H9 (cell line): ENCODE measurements around the gene SLC25A14. TPM values are rescaled to one million over a fixed set of nuclear protein-coding genes. Genes with fewer than 3 reads are reported as not detected.

Experiments used
- DNase-seq: peaks from one replicate; pipeline ENCODE4 v3.0.0-alpha.2; 2017
- H2AFZ ChIP-seq: one replicate; pipeline ENCODE4 v1.6.1; 2013; ENCODE audit warnings: mild to moderate bottlenecking, low read length, control low read depth, moderate library complexity
- H2AK5ac ChIP-seq: 2 replicates; pipeline ENCODE4 v1.6.1; 2013; ENCODE audit warnings: low read length, control low read depth, mixed read lengths; ENCODE audit not compliant: insufficient read length
- H2BK120ac ChIP-seq: one replicate; pipeline ENCODE4 v1.6.1; 2013; ENCODE audit warnings: low read depth, mild to moderate bottlenecking, low read length, control low read depth, inconsistent platforms; ENCODE audit not compliant: poor library complexity, severe bottlenecking
- H2BK12ac ChIP-seq: 2 replicates; pipeline ENCODE4 v1.6.1; 2013; ENCODE audit warnings: low read length, control low read depth, mixed read lengths, low read depth; ENCODE audit not compliant: insufficient read length
- H2BK15ac ChIP-seq: 2 replicates; pipeline ENCODE4 v1.6.1; 2013; ENCODE audit warnings: low read depth, low read length, control low read depth
- H2BK20ac ChIP-seq: one replicate; pipeline ENCODE4 v1.6.1; 2013; ENCODE audit warnings: low read depth, mild to moderate bottlenecking, low read length, control low read depth, inconsistent platforms; ENCODE audit not compliant: poor library complexity, severe bottlenecking
- H2BK5ac ChIP-seq: 2 replicates; pipeline ENCODE4 v1.6.1; 2013; ENCODE audit warnings: low read length, control low read depth, mixed read lengths; ENCODE audit not compliant: insufficient read length
- H3K14ac ChIP-seq: 2 replicates; pipeline ENCODE4 v1.6.1; 2013; ENCODE audit warnings: low read length, control low read depth; ENCODE audit not compliant: insufficient read depth
- H3K18ac ChIP-seq: 2 replicates; pipeline ENCODE4 v1.6.1; 2013; ENCODE audit warnings: low read depth, mild to moderate bottlenecking, mixed read lengths, low read length, control low read depth; ENCODE audit not compliant: insufficient read length
- H3K23ac ChIP-seq: 2 replicates; pipeline ENCODE4 v1.6.1; 2013; ENCODE audit warnings: low read length, control low read depth, mixed read lengths, low read depth; ENCODE audit not compliant: insufficient read length
- H3K23me2 ChIP-seq: 2 replicates; pipeline ENCODE4 v1.6.1; 2013; ENCODE audit warnings: low read depth, mild to moderate bottlenecking, mixed read lengths, low read length, control low read depth; ENCODE audit not compliant: insufficient read length, poor library complexity, severe bottlenecking
- H3K27ac ChIP-seq: 2 replicates; pipeline ENCODE4 v1.5.1; 2013; ENCODE audit warnings: low read length, control low read depth, mixed read lengths, low read depth; ENCODE audit not compliant: insufficient read length
- H3K27me3 ChIP-seq: 2 replicates; pipeline ENCODE4 v1.6.1; 2013; ENCODE audit warnings: low read length, control low read depth, inconsistent platforms; ENCODE audit not compliant: insufficient read depth
- H3K4ac ChIP-seq: 2 replicates; pipeline ENCODE4 v1.6.1; 2013; ENCODE audit warnings: low read depth, mild to moderate bottlenecking, control low read depth, inconsistent platforms, low read length, moderate library complexity
- H3K4me1 ChIP-seq: 2 replicates; pipeline ENCODE4 v1.6.1; 2013; ENCODE audit warnings: low read length, control low read depth, inconsistent platforms; ENCODE audit not compliant: insufficient read depth
- H3K4me2 ChIP-seq: 2 replicates; pipeline ENCODE4 v1.6.1; 2013; ENCODE audit warnings: low read length, control low read depth, mixed read lengths; ENCODE audit not compliant: insufficient read length, insufficient read depth
- H3K56ac ChIP-seq: 2 replicates; pipeline ENCODE4 v1.6.1; 2013; ENCODE audit warnings: low read depth, mild to moderate bottlenecking, mixed read lengths, low read length, control low read depth; ENCODE audit not compliant: insufficient read length
- H3K79me1 ChIP-seq: 2 replicates; pipeline ENCODE4 v1.6.1; 2013; ENCODE audit warnings: low read depth, mild to moderate bottlenecking, moderate library complexity, low read length, control low read depth, inconsistent platforms; ENCODE audit not compliant: insufficient read depth, poor library complexity, severe bottlenecking
- H3K79me2 ChIP-seq: 2 replicates; pipeline ENCODE4 v1.6.1; 2013; ENCODE audit warnings: low read length, control low read depth, inconsistent platforms; ENCODE audit not compliant: insufficient read depth
- H3K9ac ChIP-seq: 2 replicates; pipeline ENCODE4 v1.6.1; 2013; ENCODE audit warnings: low read length, control low read depth, mixed read lengths; ENCODE audit not compliant: insufficient read length; ENCODE audit errors: extremely low read depth
- H3K9me3 ChIP-seq: one replicate; pipeline ENCODE4 v1.6.1; 2013; ENCODE audit warnings: low read depth, low read length, inconsistent platforms; ENCODE audit not compliant: control insufficient read depth
- H3T11ph ChIP-seq: one replicate; pipeline ENCODE4 v1.6.1; 2013; ENCODE audit warnings: mild to moderate bottlenecking, low read length, control low read depth, inconsistent platforms
- H4K20me1 ChIP-seq: one replicate; pipeline ENCODE4 v1.6.1; 2013; ENCODE audit not compliant: control insufficient read depth, insufficient read length, insufficient read depth
- H4K5ac ChIP-seq: 2 replicates; pipeline ENCODE4 v1.6.1; 2013; ENCODE audit warnings: low read depth, mild to moderate bottlenecking, mixed read lengths, low read length, control low read depth; ENCODE audit not compliant: insufficient read length
- H4K8ac ChIP-seq: replicated peaks from 2 replicates; pipeline ENCODE4 v1.6.1; 2013; ENCODE audit warnings: low read length, control low read depth, mixed read lengths, low read depth; ENCODE audit not compliant: insufficient read length
- H4K91ac ChIP-seq: 2 replicates; pipeline ENCODE4 v1.6.1; 2013; ENCODE audit warnings: low read depth, mild to moderate bottlenecking, moderate library complexity, mixed read lengths, low read length, control low read depth; ENCODE audit not compliant: insufficient read length
- H3K27ac Mint-ChIP-seq, 3 experiments: 2 replicates in 2 of 3; 3 replicates in 1 of 3; pipeline ENCODE4 v1.8.0; 2020 to 2021; ENCODE audit warnings: mixed read lengths in 3 of 3, mild to moderate bottlenecking in 1 of 3, moderate library complexity in 1 of 3
- H3K27me3 Mint-ChIP-seq: 2 replicates; pipeline ENCODE4 v1.8.0; 2021; ENCODE audit warnings: low read depth, mild to moderate bottlenecking, moderate library complexity, mixed read lengths
- H3K36me3 Mint-ChIP-seq, 3 experiments: 2 replicates in 2 of 3; 3 replicates in 1 of 3; pipeline ENCODE4 v1.8.0; 2020 to 2021; ENCODE audit warnings: low read depth in 3 of 3, mixed read lengths in 3 of 3; ENCODE audit not compliant: insufficient read depth in 1 of 3
- H3K4me1 Mint-ChIP-seq, 2 experiments: 2 replicates each; pipeline ENCODE4 v1.8.0; 2020; ENCODE audit warnings: mixed read lengths in 2 of 2
- H3K4me3 Mint-ChIP-seq, 2 experiments: 2 replicates in 1 of 2; 3 replicates in 1 of 2; pipeline ENCODE4 v1.8.0; 2020 to 2021; ENCODE audit warnings: mild to moderate bottlenecking in 2 of 2, mixed read lengths in 2 of 2, moderate library complexity in 1 of 2
- H3K9me3 Mint-ChIP-seq, 2 experiments: 2 replicates in 1 of 2; 3 replicates in 1 of 2; pipeline ENCODE4 v1.8.0; 2020; ENCODE audit warnings: mild to moderate bottlenecking in 2 of 2, mixed read lengths in 2 of 2, moderate library complexity in 1 of 2
- WGBS: extraction: QIAGEN DNeasy Blood & Tissue Kit; methylation state at CpG from one replicate; pipeline ENCODE4 v1.1.7; 2013; ENCODE audit warnings: missing lambda C conversion rate, low lambda C conversion rate, mixed read lengths; ENCODE audit not compliant: insufficient read length; ENCODE audit errors: extremely low coverage; 5-methylcytosine and 5-hydroxymethylcytosine counted together
- total RNA-seq: library from RNA; stranded (reverse); gene quantifications from 2 replicates; pipeline ENCODE4 v1.2.1, GENCODE V29; 2021
- TF ChIP-seq, protein P1 (sequence below): fragments of 200-600 bp; sonication (generic); conservative IDR thresholded peaks from 3 replicates; pipeline ENCODE4 v1.8.0; 2021; ENCODE audit warnings: antibody characterized with exemption, mild to moderate bottlenecking

The SLC25A14 gene
- total RNA-seq, 1 experiment from 2014 or later, result 12.7 TPM

DNA sequence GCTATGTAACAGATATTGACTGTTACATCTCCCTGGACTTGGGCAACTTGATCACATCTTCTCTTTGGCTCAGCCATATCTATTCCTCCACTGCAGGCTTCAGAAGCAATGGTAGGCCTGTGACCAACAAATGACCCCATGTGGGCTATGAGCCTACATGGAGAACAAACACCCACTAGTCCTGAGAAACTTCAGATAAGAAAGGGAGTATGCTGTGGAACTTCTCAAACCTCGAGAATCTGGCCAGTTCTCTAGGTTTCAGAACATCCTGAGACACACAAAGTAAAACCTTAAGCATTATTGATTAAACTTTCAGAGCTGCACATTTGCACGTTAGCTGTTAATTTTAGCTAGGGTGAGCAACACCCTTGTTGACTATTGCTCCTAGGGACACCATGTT is 78.3 kb downstream of the SLC25A14 start:
- Mint-ChIP-seq H3K4me1 (peaks cover 6 to 16% of the 10 kb centered on the region in 2 experiments), H3K36me3 (peaks cover 0 to 13% (median 0%) of the 10 kb centered on the region in 3 experiments; a peak in 2 of 7 replicates), H3K4me3 (no peak overlapping the region), H3K27ac (no peak overlapping the region), H3K9me3 (peaks cover 0 to 41% of the 10 kb centered on the region in 2 experiments; a peak in 2 of 5 replicates), H3K27me3 (no peaks in the 10 kb centered on the region; the same call in none of the 2 replicates)
- Histone ChIP-seq H2BK120ac (no peak overlapping the region), H3T11ph (no peak overlapping the region), H3K56ac (no peak overlapping the region), H3K18ac (no peak overlapping the region), H4K5ac (no peak overlapping the region), H3K27me3 (no peaks in the 10 kb centered on the region), H3K4me1 (peaks cover 2% of the 10 kb centered on the region; the same call in 1 of the 2 replicates), H3K4ac (no peak overlapping the region), H4K91ac (no peak overlapping the region), H3K9ac (no peak overlapping the region), H3K14ac (no peak overlapping the region), H2BK20ac (no peak overlapping the region), H3K4me2 (no peak overlapping the region), H4K8ac (no peak overlapping the region), H3K79me1 (no peaks in the 10 kb centered on the region), H4K20me1 (no peaks in the 10 kb centered on the region), H2BK15ac (no peak overlapping the region), H2BK12ac (no peak overlapping the region), H2AFZ (no peak overlapping the region), H3K9me3 (peaks cover 8% of the 10 kb centered on the region), H3K79me2 (no peaks in the 10 kb centered on the region), H3K23ac (no peak overlapping the region), H2BK5ac (no peak overlapping the region), H2AK5ac (no peak overlapping the region), H3K27ac (no peak overlapping the region), H3K23me2 (no peaks in the 10 kb centered on the region)
- WGBS, result no CpG with 5 or more reads among the region's 2 CpGs
- TF ChIP-seq, protein P1, sequence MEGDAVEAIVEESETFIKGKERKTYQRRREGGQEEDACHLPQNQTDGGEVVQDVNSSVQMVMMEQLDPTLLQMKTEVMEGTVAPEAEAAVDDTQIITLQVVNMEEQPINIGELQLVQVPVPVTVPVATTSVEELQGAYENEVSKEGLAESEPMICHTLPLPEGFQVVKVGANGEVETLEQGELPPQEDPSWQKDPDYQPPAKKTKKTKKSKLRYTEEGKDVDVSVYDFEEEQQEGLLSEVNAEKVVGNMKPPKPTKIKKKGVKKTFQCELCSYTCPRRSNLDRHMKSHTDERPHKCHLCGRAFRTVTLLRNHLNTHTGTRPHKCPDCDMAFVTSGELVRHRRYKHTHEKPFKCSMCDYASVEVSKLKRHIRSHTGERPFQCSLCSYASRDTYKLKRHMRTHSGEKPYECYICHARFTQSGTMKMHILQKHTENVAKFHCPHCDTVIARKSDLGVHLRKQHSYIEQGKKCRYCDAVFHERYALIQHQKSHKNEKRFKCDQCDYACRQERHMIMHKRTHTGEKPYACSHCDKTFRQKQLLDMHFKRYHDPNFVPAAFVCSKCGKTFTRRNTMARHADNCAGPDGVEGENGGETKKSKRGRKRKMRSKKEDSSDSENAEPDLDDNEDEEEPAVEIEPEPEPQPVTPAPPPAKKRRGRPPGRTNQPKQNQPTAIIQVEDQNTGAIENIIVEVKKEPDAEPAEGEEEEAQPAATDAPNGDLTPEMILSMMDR, result no peak
- DNase-seq, result no peak
